HG02610 (cell line): ENCODE data around the gene IVD.

Experiments used
- ATAC-seq: cut with Tn5 transposase; IDR thresholded peaks from one replicate; pipeline ENCODE4 v1.9.1; 2021; ENCODE audit warnings: mild to moderate bottlenecking, moderate library complexity; ENCODE audit not compliant: unreplicated experiment

Gene IVD

GRCh38 chr15:40413036-40413435 lies 7.4 kb downstream of the IVD start:
- no peak for ATAC-seq

- ATAC-seq: no peak
Measured at GRCh38 chr15:40414816-40415215, 9.2 kb downstream of the IVD start.

- no peak for ATAC-seq
Measured at GRCh38 chr15:40415226-40415625, 9.6 kb downstream of the IVD start.

- ATAC-seq: no peak
Measured at GRCh38 chr15:40416056-40416455, 10.5 kb downstream of the IVD start.

- no peak for ATAC-seq
Measured at GRCh38 chr15:40418126-40418525, 12.5 kb downstream of the IVD start.

GRCh38 chr15:40420071-40420713 lies 14.6 kb downstream of the IVD start:
- no peak for ATAC-seq

- ATAC-seq: no peak
Measured at GRCh38 chr15:40420793-40421192, 15.2 kb downstream of the IVD start.

- ATAC-seq: peak; percentile 81
Measured at GRCh38 chr15:40421246-40422157, 15.9 kb downstream of the IVD start.

GRCh38 chr15:40424483-40425115 lies 19.0 kb downstream of the IVD start:
- no peak for ATAC-seq

- ATAC-seq: no peak
Measured at GRCh38 chr15:40425681-40426080, 20.1 kb downstream of the IVD start.

- ATAC-seq: no peak
Measured at GRCh38 chr15:40427188-40427587, 21.6 kb downstream of the IVD start.

- ATAC-seq: no peak
Measured at GRCh38 chr15:40428185-40428584, 22.6 kb downstream of the IVD start.

GRCh38 chr15:40429068-40429710 lies 23.6 kb downstream of the IVD start:
- ATAC-seq: no peak

- no peak for ATAC-seq
Measured at GRCh38 chr15:40430271-40430805, 24.7 kb downstream of the IVD start.

- no peak for ATAC-seq
Measured at GRCh38 chr15:40435023-40435709, 29.6 kb downstream of the IVD start.

- ATAC-seq: no peak
Measured at GRCh38 chr15:40435710-40436089, 30.1 kb downstream of the IVD start.

- ATAC-seq: no peak
Measured at GRCh38 chr15:40436116-40436891, 30.7 kb downstream of the IVD start.

GRCh38 chr15:40436892-40437751 lies 31.5 kb downstream of the IVD start:
- no peak for ATAC-seq
